ENCODE results near the gene CD2AP. TPM values are rescaled to one million over a fixed set of nuclear protein-coding genes. Genes with fewer than 3 reads are reported as not detected.

CD2AP gene
- polyA plus RNA-seq, 1 experiment = 12.5 TPM

- peaks cover 2% of the 10 kb centered on the region for H3K27me3 ChIP-seq (ENCODE audit: control insufficient read depth, insufficient read depth, low read length)
- CTCF ChIA-PET = interaction anchor here (0.5 kb wide), 1 partner anchor 316 kb away, joined by 5 read pairs; no protein-coding TSS in a partner anchor
- H3K4me3 ChIP-seq (ENCODE audit: low read depth, low read length) = no peak overlapping the region
- no peaks in the 10 kb centered on the region for H3K9me3 ChIP-seq (ENCODE audit: control insufficient read depth, insufficient read depth, low read length)
- POLR2A ChIA-PET = no interaction called here
- H3K27ac ChIP-seq (ENCODE audit: low read depth, low read length) = no peak overlapping the region
- DNase-seq (ENCODE audit: low read depth, low spot score) = no peak
- TF ChIP-seq, protein P1, sequence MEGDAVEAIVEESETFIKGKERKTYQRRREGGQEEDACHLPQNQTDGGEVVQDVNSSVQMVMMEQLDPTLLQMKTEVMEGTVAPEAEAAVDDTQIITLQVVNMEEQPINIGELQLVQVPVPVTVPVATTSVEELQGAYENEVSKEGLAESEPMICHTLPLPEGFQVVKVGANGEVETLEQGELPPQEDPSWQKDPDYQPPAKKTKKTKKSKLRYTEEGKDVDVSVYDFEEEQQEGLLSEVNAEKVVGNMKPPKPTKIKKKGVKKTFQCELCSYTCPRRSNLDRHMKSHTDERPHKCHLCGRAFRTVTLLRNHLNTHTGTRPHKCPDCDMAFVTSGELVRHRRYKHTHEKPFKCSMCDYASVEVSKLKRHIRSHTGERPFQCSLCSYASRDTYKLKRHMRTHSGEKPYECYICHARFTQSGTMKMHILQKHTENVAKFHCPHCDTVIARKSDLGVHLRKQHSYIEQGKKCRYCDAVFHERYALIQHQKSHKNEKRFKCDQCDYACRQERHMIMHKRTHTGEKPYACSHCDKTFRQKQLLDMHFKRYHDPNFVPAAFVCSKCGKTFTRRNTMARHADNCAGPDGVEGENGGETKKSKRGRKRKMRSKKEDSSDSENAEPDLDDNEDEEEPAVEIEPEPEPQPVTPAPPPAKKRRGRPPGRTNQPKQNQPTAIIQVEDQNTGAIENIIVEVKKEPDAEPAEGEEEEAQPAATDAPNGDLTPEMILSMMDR (IDR thresholded peaks at IDR 0.05; ENCODE audit: low read depth, low read length) = no peak
Measured at GRCh38 chr6:47465117-47465516, 12.5 kb upstream of the CD2AP start.

GRCh38 chr6:47471911-47472310, 5.7 kb upstream of the CD2AP start:
- no peak overlapping the region for H3K27ac ChIP-seq (ENCODE audit: low read depth, low read length)
- TF ChIP-seq, protein P1 (IDR thresholded peaks at IDR 0.05; ENCODE audit: low read depth, low read length) = no peak
- no peaks in the 10 kb centered on the region for H3K9me3 ChIP-seq (ENCODE audit: control insufficient read depth, insufficient read depth, low read length)
- CTCF ChIA-PET = no interaction called here
- no peak for DNase-seq (ENCODE audit: low read depth, low spot score)
- H3K27me3 ChIP-seq (ENCODE audit: control insufficient read depth, insufficient read depth, low read length) = no peaks in the 10 kb centered on the region
- POLR2A ChIA-PET = no interaction called here
- H3K4me3 ChIP-seq (ENCODE audit: low read depth, low read length) = no peak overlapping the region

- H3K9me3 ChIP-seq (ENCODE audit: control insufficient read depth, insufficient read depth, low read length) = no peaks in the 10 kb centered on the region; the same call in 1 of the 2 replicates
- CTCF ChIA-PET = no interaction called here
- TF ChIP-seq, protein P1 (IDR thresholded peaks at IDR 0.05; ENCODE audit: low read depth, low read length) = no peak
- H3K27me3 ChIP-seq (ENCODE audit: control insufficient read depth, insufficient read depth, low read length) = no peaks in the 10 kb centered on the region
- H3K27ac ChIP-seq (ENCODE audit: low read depth, low read length) = no peak overlapping the region
- no peak for DNase-seq (ENCODE audit: low read depth, low spot score)
- H3K4me3 ChIP-seq (ENCODE audit: low read depth, low read length) = no peak overlapping the region
- POLR2A ChIA-PET = no interaction called here
Measured at GRCh38 chr6:47473791-47474346, 3.7 kb upstream of the CD2AP start.

DNA sequence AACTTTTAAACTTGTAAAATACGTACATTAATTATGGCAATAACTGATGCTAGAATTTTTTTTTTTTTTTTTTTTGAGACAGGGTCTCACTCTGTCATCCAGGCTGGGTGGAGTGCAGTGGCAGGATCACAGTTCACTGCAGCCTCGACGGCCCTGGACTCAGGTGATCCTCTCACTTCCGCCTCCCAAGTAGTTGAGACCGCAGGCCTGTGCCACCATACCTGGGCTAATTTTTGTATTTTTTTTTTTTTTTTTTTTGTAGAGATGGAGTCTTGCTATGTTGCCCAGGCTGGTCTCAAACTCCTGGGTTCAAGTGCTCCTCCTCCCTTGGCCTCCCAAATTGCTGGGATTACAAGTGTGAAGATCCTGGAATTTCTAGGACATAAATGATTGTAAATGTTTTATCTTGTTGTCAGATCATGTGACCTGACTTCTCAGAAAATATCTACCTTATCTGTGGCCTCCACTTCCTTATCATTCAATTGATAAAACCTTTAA, 2.2 kb upstream of the CD2AP start:
- Histone ChIP-seq H3K27me3 (ENCODE audit: control insufficient read depth, insufficient read depth, low read length) (no peaks in the 10 kb centered on the region), H3K4me3 (ENCODE audit: low read depth, low read length) (no peak overlapping the region), H3K9me3 (ENCODE audit: control insufficient read depth, insufficient read depth, low read length) (no peaks in the 10 kb centered on the region; the same call in 1 of the 2 replicates), H3K27ac (ENCODE audit: low read depth, low read length) (no peak overlapping the region)
- DNase-seq (ENCODE audit: low read depth, low spot score) = no peak
- ChIA-PET CTCF (no interaction called here), POLR2A (no interaction called here)
- TF ChIP-seq, protein P1 (IDR thresholded peaks at IDR 0.05; ENCODE audit: low read depth, low read length) = no peak

DNA sequence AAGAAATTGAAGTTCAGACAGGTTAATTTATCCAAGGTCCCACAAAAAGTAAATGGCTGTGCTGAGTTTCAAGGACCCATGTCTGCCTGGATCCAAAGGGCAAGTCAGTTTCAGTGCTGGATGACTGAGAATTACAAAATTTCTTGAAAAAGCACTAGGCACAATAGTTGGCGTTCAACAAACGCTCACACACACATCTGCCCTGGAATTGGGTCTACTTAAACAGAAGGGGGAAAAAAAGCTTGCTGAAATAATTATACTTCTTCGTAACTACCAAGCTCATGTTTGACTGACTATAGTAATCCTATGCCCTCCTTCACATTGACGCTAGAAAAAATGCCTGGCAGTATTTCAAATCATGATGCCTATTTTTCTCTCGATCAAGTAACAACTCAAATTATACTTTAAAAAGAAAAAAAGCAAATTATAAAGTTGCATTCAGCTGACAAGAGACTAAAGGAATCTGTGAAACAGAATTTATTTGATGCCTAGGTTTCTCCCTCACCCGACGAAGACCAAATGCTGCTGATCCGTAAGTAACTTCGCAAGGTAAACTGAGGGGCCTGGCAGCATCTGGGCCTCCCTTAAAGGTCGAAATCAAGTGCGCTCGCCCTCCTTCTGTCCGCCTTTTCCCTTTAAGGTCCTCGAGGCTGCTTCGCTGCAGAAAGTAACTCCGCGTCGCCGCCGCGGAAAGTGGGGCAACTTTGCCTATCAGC, 650 bp upstream of the CD2AP start:
- H3K9me3 ChIP-seq (ENCODE audit: control insufficient read depth, insufficient read depth, low read length) = no peaks in the 10 kb centered on the region; the same call in 1 of the 2 replicates
- TF ChIP-seq, protein P1 (IDR thresholded peaks at IDR 0.05; ENCODE audit: low read depth, low read length) = no peak
- peak overlapping the region; percentile 88 for H3K4me3 ChIP-seq (ENCODE audit: low read depth, low read length)
- CTCF ChIA-PET = interaction anchor here (0.5 to 1.5 kb wide), 4 partner anchors 11 to 228 kb away, joined by 3 to 4 read pairs (median 4); no protein-coding TSS in a partner anchor
- H3K27ac ChIP-seq (ENCODE audit: low read depth, low read length) = no peak overlapping the region
- DNase-seq (ENCODE audit: low read depth, low spot score) = no peak
- no peaks in the 10 kb centered on the region for H3K27me3 ChIP-seq (ENCODE audit: control insufficient read depth, insufficient read depth, low read length)
- POLR2A ChIA-PET = interaction anchor here (0.7 to 1.8 kb wide), 4 partner anchors 78 to 379 kb away, joined by 3 to 4 read pairs (median 3); no protein-coding TSS in a partner anchor
